ENCODE data around the gene DDX24. TPM values are rescaled to one million over a fixed set of nuclear protein-coding genes. Genes with fewer than 3 reads are reported as not detected.

Gene DDX24
- total and polyA plus RNA-seq, 9 donors: 80.5 to 114 (median 85.4) TPM

GRCh38 chr14:94043756-94044475, 37.1 kb downstream of the DDX24 start:
- Histone ChIP-seq H3K4me3 (ENCODE audit: low read length) (no peak overlapping the region), H3K36me3 (ENCODE audit: control insufficient read depth, insufficient read depth, low read length) (peaks cover 54% of the 10 kb centered on the region), H3K27ac (ENCODE audit: low read length) (no peak overlapping the region), H3K27me3 (ENCODE audit: control insufficient read depth, insufficient read depth, low read length) (no peaks in the 10 kb centered on the region), H3K4me1 (ENCODE audit: control insufficient read depth, insufficient read depth, low read length) (peaks cover 9% of the 10 kb centered on the region), H3K9me3 (replicated peaks; ENCODE audit: control insufficient read depth, low read depth, low read length) (no peaks in the 10 kb centered on the region)
- 83% methylated on average over 11 of the region's 14 CpGs for WGBS (ENCODE audit: insufficient coverage)
- no peak for DNase-seq

- no peaks in the 10 kb centered on the region for H3K27me3 ChIP-seq (ENCODE audit: control insufficient read depth, insufficient read depth, low read length)
Observed at GRCh38 chr14:94043111-94043755, 37.8 kb downstream of the DDX24 start.

GRCh38 chr14:94042433-94043091, 38.4 kb downstream of the DDX24 start:
- DNase-seq: peak; percentile 34
- Histone ChIP-seq H3K4me1 (ENCODE audit: control insufficient read depth, insufficient read depth, low read length) (peaks cover 9% of the 10 kb centered on the region), H3K36me3 (ENCODE audit: control insufficient read depth, insufficient read depth, low read length) (peaks cover 41% of the 10 kb centered on the region), H3K27ac (ENCODE audit: low read length) (no peak overlapping the region), H3K4me3 (ENCODE audit: low read length) (no peak overlapping the region), H3K9me3 (replicated peaks; ENCODE audit: control insufficient read depth, low read depth, low read length) (no peaks in the 10 kb centered on the region), H3K27me3 (ENCODE audit: control insufficient read depth, insufficient read depth, low read length) (no peaks in the 10 kb centered on the region)
- 55% methylated on average over 10 of the region's 12 CpGs for WGBS (ENCODE audit: insufficient coverage)

More at GRCh38 chr14:94043111-94043755, 37.8 kb downstream of the DDX24 start:
- H3K36me3 ChIP-seq (ENCODE audit: control insufficient read depth, insufficient read depth, low read length): peaks cover 47% of the 10 kb centered on the region
- no peak for DNase-seq
- WGBS (ENCODE audit: insufficient coverage): 79% methylated on average over 6 of the region's 13 CpGs
- no peaks in the 10 kb centered on the region for H3K9me3 ChIP-seq (replicated peaks; ENCODE audit: control insufficient read depth, low read depth, low read length)
- peaks cover 9% of the 10 kb centered on the region for H3K4me1 ChIP-seq (ENCODE audit: control insufficient read depth, insufficient read depth, low read length)
- no peak overlapping the region for H3K27ac ChIP-seq (ENCODE audit: low read length)
- H3K4me3 ChIP-seq (ENCODE audit: low read length): no peak overlapping the region

- no peaks in the 10 kb centered on the region for H3K27me3 ChIP-seq (ENCODE audit: control insufficient read depth, insufficient read depth, low read length)
- no peak overlapping the region for H3K4me3 ChIP-seq (ENCODE audit: low read length)
- DNase-seq: peak; percentile 31
- H3K9me3 ChIP-seq (replicated peaks; ENCODE audit: control insufficient read depth, low read depth, low read length): no peaks in the 10 kb centered on the region
- H3K36me3 ChIP-seq (ENCODE audit: control insufficient read depth, insufficient read depth, low read length): peaks cover 32% of the 10 kb centered on the region
- 61% methylated on average over 18 of the region's 18 CpGs for WGBS (ENCODE audit: insufficient coverage)
- H3K4me1 ChIP-seq (ENCODE audit: control insufficient read depth, insufficient read depth, low read length): peaks cover 9% of the 10 kb centered on the region
- H3K27ac ChIP-seq (ENCODE audit: low read length): no peak overlapping the region
Observed at GRCh38 chr14:94041551-94042346, 39.3 kb downstream of the DDX24 start.

GRCh38 chr14:94040796-94041195, 40.2 kb downstream of the DDX24 start:
- H3K27me3 ChIP-seq (ENCODE audit: control insufficient read depth, insufficient read depth, low read length): no peaks in the 10 kb centered on the region
- no peak for DNase-seq
- H3K4me3 ChIP-seq (ENCODE audit: low read length): no peak overlapping the region
- H3K9me3 ChIP-seq (replicated peaks; ENCODE audit: control insufficient read depth, low read depth, low read length): no peaks in the 10 kb centered on the region
- 85% methylated on average over 9 of the region's 13 CpGs for WGBS (ENCODE audit: insufficient coverage)
- peaks cover 23% of the 10 kb centered on the region for H3K36me3 ChIP-seq (ENCODE audit: control insufficient read depth, insufficient read depth, low read length)
- H3K27ac ChIP-seq (ENCODE audit: low read length): no peak overlapping the region
- H3K4me1 ChIP-seq (ENCODE audit: control insufficient read depth, insufficient read depth, low read length): peaks cover 9% of the 10 kb centered on the region

- H3K27ac ChIP-seq (ENCODE audit: low read length): no peak overlapping the region
- no peaks in the 10 kb centered on the region for H3K9me3 ChIP-seq (replicated peaks; ENCODE audit: control insufficient read depth, low read depth, low read length)
- peaks cover 17% of the 10 kb centered on the region for H3K36me3 ChIP-seq (ENCODE audit: control insufficient read depth, insufficient read depth, low read length)
- 80% methylated on average over 1 of the region's 5 CpGs for WGBS (ENCODE audit: insufficient coverage)
- H3K4me3 ChIP-seq (ENCODE audit: low read length): no peak overlapping the region
- peaks cover 9% of the 10 kb centered on the region for H3K4me1 ChIP-seq (ENCODE audit: control insufficient read depth, insufficient read depth, low read length)
- no peaks in the 10 kb centered on the region for H3K27me3 ChIP-seq (ENCODE audit: control insufficient read depth, insufficient read depth, low read length)
- DNase-seq: no peak
Observed at GRCh38 chr14:94040247-94040646, 40.8 kb downstream of the DDX24 start.

- Histone ChIP-seq H3K4me3 (ENCODE audit: low read length) (no peak overlapping the region), H3K9me3 (replicated peaks; ENCODE audit: control insufficient read depth, low read depth, low read length) (peaks cover 5% of the 10 kb centered on the region), H3K27me3 (ENCODE audit: control insufficient read depth, insufficient read depth, low read length) (no peaks in the 10 kb centered on the region), H3K36me3 (ENCODE audit: control insufficient read depth, insufficient read depth, low read length) (peaks cover 7% of the 10 kb centered on the region), H3K4me1 (ENCODE audit: control insufficient read depth, insufficient read depth, low read length) (peaks cover 9% of the 10 kb centered on the region), H3K27ac (ENCODE audit: low read length) (no peak overlapping the region)
- 85% methylated on average over 7 of the region's 11 CpGs for WGBS (ENCODE audit: insufficient coverage)
- DNase-seq: no peak
Observed at GRCh38 chr14:94038921-94039629, 41.9 kb downstream of the DDX24 start.

GRCh38 chr14:94038510-94038909, 42.5 kb downstream of the DDX24 start:
- 76% methylated on average over 4 of the region's 7 CpGs for WGBS (ENCODE audit: insufficient coverage)
- Histone ChIP-seq H3K27ac (ENCODE audit: low read length) (no peak overlapping the region), H3K36me3 (ENCODE audit: control insufficient read depth, insufficient read depth, low read length) (peaks cover 1% of the 10 kb centered on the region), H3K27me3 (ENCODE audit: control insufficient read depth, insufficient read depth, low read length) (no peaks in the 10 kb centered on the region), H3K4me1 (ENCODE audit: control insufficient read depth, insufficient read depth, low read length) (peaks cover 9% of the 10 kb centered on the region), H3K9me3 (replicated peaks; ENCODE audit: control insufficient read depth, low read depth, low read length) (peaks cover 5% of the 10 kb centered on the region), H3K4me3 (ENCODE audit: low read length) (no peak overlapping the region)
- DNase-seq: no peak

GRCh38 chr14:94037954-94038353, 43.0 kb downstream of the DDX24 start:
- H3K27me3 ChIP-seq (ENCODE audit: control insufficient read depth, insufficient read depth, low read length): no peaks in the 10 kb centered on the region
- no peak overlapping the region for H3K27ac ChIP-seq (ENCODE audit: low read length)
- WGBS (ENCODE audit: insufficient coverage): 78% methylated on average over 7 of the region's 9 CpGs
- no peak for DNase-seq
- H3K36me3 ChIP-seq (ENCODE audit: control insufficient read depth, insufficient read depth, low read length): no peaks in the 10 kb centered on the region
- no peak overlapping the region for H3K4me3 ChIP-seq (ENCODE audit: low read length)
- peaks cover 9% of the 10 kb centered on the region for H3K4me1 ChIP-seq (ENCODE audit: control insufficient read depth, insufficient read depth, low read length)
- peaks cover 5% of the 10 kb centered on the region for H3K9me3 ChIP-seq (replicated peaks; ENCODE audit: control insufficient read depth, low read depth, low read length)

Measured in muscle of leg (tissue), 11 donors.